HG03135 (cell line): ENCODE results near the gene MS4A14.
"Not testable (repeated sequence)": the region's sequence is repeated elsewhere in the genome, so short reads cannot be mapped to it uniquely, and the experiment has no call there.

Experiments used
- ATAC-seq: cut with Tn5 transposase; IDR thresholded peaks from one replicate; pipeline ENCODE4 v1.9.1; 2021; ENCODE audit warnings: mild to moderate bottlenecking, moderate library complexity; ENCODE audit not compliant: unreplicated experiment

MS4A14 gene

DNA sequence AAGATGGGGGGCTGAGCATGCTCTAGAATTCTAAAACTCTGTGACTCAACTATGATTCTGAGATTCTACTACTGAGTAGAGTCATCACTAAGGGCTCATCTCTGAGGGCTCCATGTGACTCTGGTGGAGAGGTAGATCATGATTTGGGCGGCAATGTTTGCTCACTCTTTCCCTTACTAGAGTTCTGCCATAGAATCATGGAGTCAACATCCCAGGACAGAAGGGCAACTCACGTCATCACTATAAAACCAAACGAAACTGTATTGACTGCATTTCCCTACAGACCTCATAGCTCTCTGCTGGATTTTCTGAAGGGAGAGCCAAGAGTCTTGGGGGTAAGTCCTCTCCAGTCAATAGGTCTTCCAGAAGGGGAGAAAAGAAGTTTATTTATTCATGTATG, at the start of gene MS4A14:
MS4A14 (plus strand) TSS at position 78 of the 400 bp plus-strand sequence; CDS start at position 198, 120 bp downstream.
- no peak for ATAC-seq

DNA sequence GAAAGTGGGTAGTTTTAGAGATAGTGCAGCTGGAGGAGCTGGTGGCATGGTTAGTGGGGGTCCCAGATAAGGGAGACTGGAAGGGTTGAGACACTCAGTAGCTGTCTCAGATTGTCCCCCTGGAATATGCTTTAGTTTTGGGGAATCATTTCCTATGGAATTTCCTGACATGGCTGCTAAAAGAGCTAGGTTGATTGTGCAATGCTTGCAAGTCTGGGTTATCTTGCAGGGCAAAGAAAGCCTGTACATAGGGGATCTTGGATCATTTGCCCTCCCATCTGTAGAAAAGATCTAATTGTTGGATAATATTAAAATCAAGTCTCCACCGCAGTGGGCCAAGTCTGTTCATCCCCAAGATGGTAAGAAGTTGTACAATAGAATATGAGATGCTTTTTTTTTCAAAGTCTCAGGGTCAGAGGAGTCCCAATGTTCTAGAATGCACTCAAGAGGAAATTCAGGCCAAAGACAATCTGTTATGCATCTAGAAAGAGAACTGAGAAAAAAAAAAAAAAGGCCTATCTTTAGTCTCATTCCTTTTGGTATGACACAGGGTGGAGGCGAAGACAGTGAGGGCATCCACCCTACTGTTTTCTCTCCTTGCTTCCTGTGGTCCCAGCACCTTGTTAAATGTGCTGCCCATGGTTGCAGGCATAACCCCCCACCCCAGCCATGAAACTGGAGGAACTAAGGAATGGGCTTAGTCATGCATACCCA, 49.0 kb upstream of the MS4A14 start:
- no peak for ATAC-seq

- no peak for ATAC-seq
These were observed 48.1 kb upstream of the MS4A14 start for GRCh38 chr11:60348116-60348515.

DNA sequence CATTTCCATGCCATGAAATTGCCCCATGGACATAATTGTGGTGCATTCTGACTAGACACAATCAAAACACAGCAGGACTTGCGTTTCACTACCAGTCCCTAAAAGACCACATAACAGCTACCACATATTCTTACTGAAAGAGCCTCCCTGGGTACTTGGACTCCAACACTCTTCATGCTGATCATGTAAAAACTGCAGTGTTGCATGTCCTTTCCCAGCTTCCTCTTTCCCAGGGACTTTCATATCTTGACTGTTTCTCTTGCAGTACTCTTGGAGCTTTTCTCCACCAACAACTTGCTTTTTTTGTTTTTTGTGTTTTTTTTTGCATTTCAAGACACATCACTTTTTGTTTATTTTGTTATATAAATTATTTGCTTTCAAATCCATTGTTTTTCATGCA, 46.3 kb upstream of the MS4A14 start:
- ATAC-seq: no peak

DNA sequence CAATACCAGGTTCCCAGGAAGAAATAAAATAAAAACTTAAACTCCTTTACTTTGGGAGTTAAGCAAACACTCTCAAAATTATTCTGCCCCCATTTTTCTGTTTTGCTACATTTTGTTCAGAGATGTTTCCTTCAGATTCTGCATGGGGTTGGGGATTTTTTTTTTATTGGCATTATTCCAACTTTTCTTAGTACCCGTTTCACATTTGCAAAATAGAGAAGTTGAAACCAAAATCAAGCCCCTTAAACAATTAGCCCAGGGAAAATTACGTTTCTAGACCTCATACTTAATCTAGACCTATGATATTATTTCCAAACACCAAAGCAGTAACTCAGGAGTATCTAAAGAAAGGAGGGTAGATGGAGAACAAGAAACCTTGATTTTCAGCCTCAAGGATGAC, 38.5 kb upstream of the MS4A14 start:
- no peak for ATAC-seq

GRCh38 chr11:60360621-60361020, 35.6 kb upstream of the MS4A14 start:
- no peak for ATAC-seq

DNA sequence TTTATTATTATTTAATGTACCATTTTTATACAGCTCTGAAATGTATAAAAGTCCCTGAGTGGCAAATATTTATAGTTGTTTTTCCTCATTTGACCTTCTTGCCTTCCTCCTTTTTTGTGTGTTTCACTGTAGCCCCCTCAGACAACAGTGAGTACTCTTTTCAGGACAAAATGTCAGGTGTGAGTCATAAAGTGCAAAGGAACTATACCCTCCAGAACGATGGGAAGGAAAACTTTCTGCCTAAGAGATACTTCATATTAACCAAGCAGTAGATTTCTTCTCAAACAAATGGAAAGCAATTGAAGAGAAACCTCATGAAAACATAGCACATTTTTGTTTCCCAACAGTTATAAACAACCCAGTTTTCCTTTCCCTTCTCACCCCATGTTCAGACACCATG, 34.0 kb upstream of the MS4A14 start:
- ATAC-seq: no peak

GRCh38 chr11:60363542-60364470, 32.5 kb upstream of the MS4A14 start:
- ATAC-seq: peak; percentile 46

DNA sequence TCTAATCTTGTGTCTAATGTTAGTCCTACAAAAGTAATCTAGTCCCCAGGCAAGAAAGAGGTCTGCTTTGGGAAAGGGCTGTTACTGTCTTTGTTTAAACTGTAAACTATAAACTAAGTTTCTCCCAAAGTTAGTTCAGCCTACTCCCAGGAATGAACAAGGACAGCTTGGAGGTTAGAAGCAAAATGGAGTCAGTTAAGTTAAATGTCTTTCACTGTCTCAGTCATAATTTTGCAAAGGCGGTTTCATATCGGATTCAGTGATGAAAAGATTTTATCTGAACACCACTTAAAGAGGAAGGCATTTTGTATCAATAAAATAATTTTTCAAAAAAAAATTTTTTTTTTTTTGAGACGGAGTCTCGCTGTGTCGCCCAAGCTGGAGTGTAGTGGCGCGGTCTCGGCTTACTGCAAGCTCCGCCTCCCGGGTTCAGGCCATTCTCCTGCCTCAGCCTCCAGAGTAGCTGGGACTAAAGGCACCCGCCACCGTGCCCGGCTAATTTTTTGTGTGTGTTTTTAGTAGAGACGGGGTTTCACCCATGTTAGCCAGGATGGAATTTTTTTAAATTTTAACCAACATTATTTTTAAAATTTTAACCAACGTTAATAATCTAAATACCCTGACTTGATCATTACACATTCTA, 29.9 kb upstream of the MS4A14 start:
- ATAC-seq: not testable (repeated sequence)

- ATAC-seq: peak; percentile 89
These were observed 29.2 kb upstream of the MS4A14 start for GRCh38 chr11:60367009-60367408.

DNA sequence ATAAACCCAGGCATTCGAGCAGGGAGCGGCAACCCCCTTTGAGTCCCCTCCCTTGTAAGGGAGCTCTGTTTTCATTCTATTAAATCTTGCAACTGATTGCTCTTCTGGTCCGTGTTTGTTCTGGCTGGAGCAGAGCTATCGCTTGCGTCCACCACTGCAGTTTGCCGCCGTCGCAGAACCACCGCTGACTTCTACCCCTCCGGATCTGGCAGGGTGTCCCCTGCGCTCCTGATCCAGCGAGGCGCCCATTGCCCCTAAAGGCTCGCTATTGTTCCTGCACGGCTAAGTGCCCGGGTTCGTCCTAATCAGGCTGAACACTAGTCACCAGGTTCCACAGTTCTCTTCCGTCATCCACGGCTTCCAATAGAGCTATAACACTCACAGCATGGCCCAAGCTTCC, 28.4 kb upstream of the MS4A14 start:
- no peak for ATAC-seq

DNA sequence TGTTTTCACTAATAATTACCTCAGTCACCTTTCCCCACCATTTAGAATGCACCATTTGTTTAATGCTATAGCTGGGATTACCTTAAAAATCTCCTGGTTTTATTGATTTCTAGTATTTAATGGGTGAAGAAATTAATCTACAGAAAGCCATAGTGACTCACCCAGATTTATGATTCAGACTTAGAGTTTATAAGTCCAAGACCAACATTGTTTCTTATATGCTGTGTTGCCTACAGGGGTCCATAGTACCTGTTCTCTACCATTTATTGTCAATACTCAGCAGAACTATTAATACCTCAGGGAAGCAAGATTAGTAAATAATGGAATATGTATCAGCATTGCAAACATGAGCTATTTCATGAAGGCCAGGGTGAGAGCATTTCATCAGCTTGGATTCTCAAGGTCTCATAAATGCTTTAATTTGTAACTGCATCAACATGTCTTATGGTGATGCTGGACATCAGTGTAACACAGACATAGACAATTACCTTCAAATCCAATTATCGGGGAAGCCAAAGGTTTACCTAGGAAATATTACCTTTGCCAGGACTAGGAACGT, 25.9 kb upstream of the MS4A14 start:
- ATAC-seq: no peak

DNA sequence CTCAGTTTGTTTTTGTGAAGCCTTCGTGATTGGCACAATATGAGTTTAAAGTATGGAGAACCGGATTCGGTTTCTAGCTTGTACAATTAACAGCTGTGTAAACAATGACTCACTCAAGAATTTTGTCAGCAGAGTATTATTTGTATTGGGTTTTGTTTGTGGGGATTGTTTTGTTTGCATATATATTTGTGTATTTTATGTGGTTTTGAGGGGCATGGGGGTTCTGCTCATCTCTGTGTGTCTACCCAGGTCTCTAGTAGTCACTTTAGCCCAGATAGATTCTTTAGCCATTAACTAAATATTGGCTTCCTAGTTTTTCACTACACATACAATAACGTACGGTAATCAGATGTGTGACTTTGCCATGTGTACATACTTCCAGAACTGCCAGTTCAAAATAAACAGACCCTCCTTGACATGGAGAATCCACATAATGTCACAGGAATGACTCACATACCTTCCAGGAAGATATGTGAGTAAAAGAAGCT, 25.4 kb upstream of the MS4A14 start:
- no peak for ATAC-seq

- ATAC-seq: no peak
These were observed 24.9 kb upstream of the MS4A14 start for GRCh38 chr11:60371386-60371785.

- ATAC-seq: no peak
These were observed 24.4 kb upstream of the MS4A14 start for GRCh38 chr11:60371854-60372253.

- no peak for ATAC-seq
These were observed 23.5 kb upstream of the MS4A14 start for GRCh38 chr11:60372767-60373166.

DNA sequence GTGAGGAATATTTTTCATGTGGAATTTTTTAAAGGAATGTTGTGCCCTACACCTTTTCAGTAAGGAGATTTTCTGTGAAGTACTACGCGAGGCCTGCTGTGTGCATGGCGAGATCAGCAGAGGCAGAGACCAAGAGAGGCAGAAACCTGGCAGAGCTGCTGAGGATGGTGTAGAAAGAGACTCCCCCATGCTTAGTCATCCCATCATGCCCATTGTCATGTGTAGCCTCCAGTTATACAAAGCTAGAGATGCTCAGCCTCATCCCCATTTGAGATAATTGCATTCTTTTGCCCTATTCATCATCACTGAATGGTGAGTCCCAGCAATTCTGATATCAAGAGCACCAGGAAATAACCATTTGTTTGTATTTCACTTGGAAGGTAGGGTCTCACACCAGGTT, 20.9 kb upstream of the MS4A14 start:
- no peak for ATAC-seq

DNA sequence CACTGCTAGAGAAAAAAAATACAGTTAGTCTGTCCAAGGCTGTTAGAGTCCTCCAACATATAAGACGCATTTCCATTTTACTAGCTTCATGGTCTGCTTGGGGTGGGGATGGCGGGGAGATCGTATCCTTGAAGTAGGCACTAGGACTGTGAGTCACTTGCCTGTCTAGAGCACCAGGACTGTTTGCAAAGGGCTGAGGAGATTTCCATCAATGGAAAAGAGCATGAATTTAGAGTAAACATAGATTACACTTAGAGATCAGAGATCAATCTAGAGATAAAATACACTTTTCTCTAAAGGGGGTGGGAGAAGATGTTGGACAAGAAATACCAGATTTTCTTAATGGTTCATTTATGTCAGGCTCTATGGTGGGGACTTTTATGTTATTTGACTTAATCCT, 19.7 kb upstream of the MS4A14 start:
- no peak for ATAC-seq

GRCh38 chr11:60377401-60378136, 18.7 kb upstream of the MS4A14 start:
- ATAC-seq: peak; percentile 45

- ATAC-seq: peak; percentile 95
These were observed 17.9 kb upstream of the MS4A14 start, which contains the start of gene MS4A7 for GRCh38 chr11:60378354-60378753. MS4A7 (plus strand) TSS chr11:60378532; CDS start chr11:60383142, 4,610 bp downstream.
